H9 (cell line): ENCODE measurements around the gene ADCY4. TPM values are rescaled to one million over a fixed set of nuclear protein-coding genes. Genes with fewer than 3 reads are reported as not detected.
A peak's percentile ranks its signal among the peaks of the same experiment; 100 is the strongest.

ENCODE experiments used
- DNase-seq: peaks from one replicate; pipeline ENCODE4 v3.0.0-alpha.2; 2017
- H2AFZ ChIP-seq: one replicate; pipeline ENCODE4 v1.6.1; 2013; ENCODE audit warnings: mild to moderate bottlenecking, low read length, control low read depth, moderate library complexity
- H2AK5ac ChIP-seq: 2 replicates; pipeline ENCODE4 v1.6.1; 2013; ENCODE audit warnings: low read length, control low read depth, mixed read lengths; ENCODE audit not compliant: insufficient read length
- H2BK120ac ChIP-seq: one replicate; pipeline ENCODE4 v1.6.1; 2013; ENCODE audit warnings: low read depth, mild to moderate bottlenecking, low read length, control low read depth, inconsistent platforms; ENCODE audit not compliant: poor library complexity, severe bottlenecking
- H2BK12ac ChIP-seq: 2 replicates; pipeline ENCODE4 v1.6.1; 2013; ENCODE audit warnings: low read length, control low read depth, mixed read lengths, low read depth; ENCODE audit not compliant: insufficient read length
- H2BK15ac ChIP-seq: 2 replicates; pipeline ENCODE4 v1.6.1; 2013; ENCODE audit warnings: low read depth, low read length, control low read depth
- H2BK20ac ChIP-seq: one replicate; pipeline ENCODE4 v1.6.1; 2013; ENCODE audit warnings: low read depth, mild to moderate bottlenecking, low read length, control low read depth, inconsistent platforms; ENCODE audit not compliant: poor library complexity, severe bottlenecking
- H2BK5ac ChIP-seq: 2 replicates; pipeline ENCODE4 v1.6.1; 2013; ENCODE audit warnings: low read length, control low read depth, mixed read lengths; ENCODE audit not compliant: insufficient read length
- H3K14ac ChIP-seq: 2 replicates; pipeline ENCODE4 v1.6.1; 2013; ENCODE audit warnings: low read length, control low read depth; ENCODE audit not compliant: insufficient read depth
- H3K18ac ChIP-seq: 2 replicates; pipeline ENCODE4 v1.6.1; 2013; ENCODE audit warnings: low read depth, mild to moderate bottlenecking, mixed read lengths, low read length, control low read depth; ENCODE audit not compliant: insufficient read length
- H3K23ac ChIP-seq: 2 replicates; pipeline ENCODE4 v1.6.1; 2013; ENCODE audit warnings: low read length, control low read depth, mixed read lengths, low read depth; ENCODE audit not compliant: insufficient read length
- H3K23me2 ChIP-seq: 2 replicates; pipeline ENCODE4 v1.6.1; 2013; ENCODE audit warnings: low read depth, mild to moderate bottlenecking, mixed read lengths, low read length, control low read depth; ENCODE audit not compliant: insufficient read length, poor library complexity, severe bottlenecking
- H3K27ac ChIP-seq: 2 replicates; pipeline ENCODE4 v1.5.1; 2013; ENCODE audit warnings: low read length, control low read depth, mixed read lengths, low read depth; ENCODE audit not compliant: insufficient read length
- H3K27me3 ChIP-seq: 2 replicates; pipeline ENCODE4 v1.6.1; 2013; ENCODE audit warnings: low read length, control low read depth, inconsistent platforms; ENCODE audit not compliant: insufficient read depth
- H3K4ac ChIP-seq: 2 replicates; pipeline ENCODE4 v1.6.1; 2013; ENCODE audit warnings: low read depth, mild to moderate bottlenecking, control low read depth, inconsistent platforms, low read length, moderate library complexity
- H3K4me1 ChIP-seq: 2 replicates; pipeline ENCODE4 v1.6.1; 2013; ENCODE audit warnings: low read length, control low read depth, inconsistent platforms; ENCODE audit not compliant: insufficient read depth
- H3K4me2 ChIP-seq: 2 replicates; pipeline ENCODE4 v1.6.1; 2013; ENCODE audit warnings: low read length, control low read depth, mixed read lengths; ENCODE audit not compliant: insufficient read length, insufficient read depth
- H3K56ac ChIP-seq: 2 replicates; pipeline ENCODE4 v1.6.1; 2013; ENCODE audit warnings: low read depth, mild to moderate bottlenecking, mixed read lengths, low read length, control low read depth; ENCODE audit not compliant: insufficient read length
- H3K79me1 ChIP-seq: 2 replicates; pipeline ENCODE4 v1.6.1; 2013; ENCODE audit warnings: low read depth, mild to moderate bottlenecking, moderate library complexity, low read length, control low read depth, inconsistent platforms; ENCODE audit not compliant: insufficient read depth, poor library complexity, severe bottlenecking
- H3K79me2 ChIP-seq: 2 replicates; pipeline ENCODE4 v1.6.1; 2013; ENCODE audit warnings: low read length, control low read depth, inconsistent platforms; ENCODE audit not compliant: insufficient read depth
- H3K9ac ChIP-seq: 2 replicates; pipeline ENCODE4 v1.6.1; 2013; ENCODE audit warnings: low read length, control low read depth, mixed read lengths; ENCODE audit not compliant: insufficient read length; ENCODE audit errors: extremely low read depth
- H3K9me3 ChIP-seq: one replicate; pipeline ENCODE4 v1.6.1; 2013; ENCODE audit warnings: low read depth, low read length, inconsistent platforms; ENCODE audit not compliant: control insufficient read depth
- H3T11ph ChIP-seq: one replicate; pipeline ENCODE4 v1.6.1; 2013; ENCODE audit warnings: mild to moderate bottlenecking, low read length, control low read depth, inconsistent platforms
- H4K20me1 ChIP-seq: one replicate; pipeline ENCODE4 v1.6.1; 2013; ENCODE audit not compliant: control insufficient read depth, insufficient read length, insufficient read depth
- H4K5ac ChIP-seq: 2 replicates; pipeline ENCODE4 v1.6.1; 2013; ENCODE audit warnings: low read depth, mild to moderate bottlenecking, mixed read lengths, low read length, control low read depth; ENCODE audit not compliant: insufficient read length
- H4K8ac ChIP-seq: replicated peaks from 2 replicates; pipeline ENCODE4 v1.6.1; 2013; ENCODE audit warnings: low read length, control low read depth, mixed read lengths, low read depth; ENCODE audit not compliant: insufficient read length
- H4K91ac ChIP-seq: 2 replicates; pipeline ENCODE4 v1.6.1; 2013; ENCODE audit warnings: low read depth, mild to moderate bottlenecking, moderate library complexity, mixed read lengths, low read length, control low read depth; ENCODE audit not compliant: insufficient read length
- H3K27ac Mint-ChIP-seq, 3 experiments: 2 replicates in 2 of 3; 3 replicates in 1 of 3; pipeline ENCODE4 v1.8.0; 2020 to 2021; ENCODE audit warnings: mixed read lengths in 3 of 3, mild to moderate bottlenecking in 1 of 3, moderate library complexity in 1 of 3
- H3K27me3 Mint-ChIP-seq: 2 replicates; pipeline ENCODE4 v1.8.0; 2021; ENCODE audit warnings: low read depth, mild to moderate bottlenecking, moderate library complexity, mixed read lengths
- H3K36me3 Mint-ChIP-seq, 3 experiments: 2 replicates in 2 of 3; 3 replicates in 1 of 3; pipeline ENCODE4 v1.8.0; 2020 to 2021; ENCODE audit warnings: low read depth in 3 of 3, mixed read lengths in 3 of 3; ENCODE audit not compliant: insufficient read depth in 1 of 3
- H3K4me1 Mint-ChIP-seq, 2 experiments: 2 replicates each; pipeline ENCODE4 v1.8.0; 2020; ENCODE audit warnings: mixed read lengths in 2 of 2
- H3K4me3 Mint-ChIP-seq, 2 experiments: 2 replicates in 1 of 2; 3 replicates in 1 of 2; pipeline ENCODE4 v1.8.0; 2020 to 2021; ENCODE audit warnings: mild to moderate bottlenecking in 2 of 2, mixed read lengths in 2 of 2, moderate library complexity in 1 of 2
- H3K9me3 Mint-ChIP-seq, 2 experiments: 2 replicates in 1 of 2; 3 replicates in 1 of 2; pipeline ENCODE4 v1.8.0; 2020; ENCODE audit warnings: mild to moderate bottlenecking in 2 of 2, mixed read lengths in 2 of 2, moderate library complexity in 1 of 2
- CTCF ChIP-seq: fragments of 200-600 bp; sonication (generic); conservative IDR thresholded peaks from 3 replicates; pipeline ENCODE4 v1.8.0; 2021; ENCODE audit warnings: antibody characterized with exemption, mild to moderate bottlenecking
- whole genome bisulfite sequencing: extraction: QIAGEN DNeasy Blood & Tissue Kit; methylation state at CpG from one replicate; pipeline ENCODE4 v1.1.7; 2013; ENCODE audit warnings: missing lambda C conversion rate, low lambda C conversion rate, mixed read lengths; ENCODE audit not compliant: insufficient read length; ENCODE audit errors: extremely low coverage; 5-methylcytosine and 5-hydroxymethylcytosine counted together
- total RNA-seq: library from RNA; stranded (reverse); gene quantifications from 2 replicates; pipeline ENCODE4 v1.2.1, GENCODE V29; 2021

ADCY4 gene
- total RNA-seq, 1 experiment from 2014 or later = 0.09 TPM

- no CpG with 5 or more reads among the region's 14 CpGs for WGBS
- Histone ChIP-seq H2AFZ (no peak overlapping the region), H2BK12ac (no peak overlapping the region), H3K14ac (no peak overlapping the region), H2BK120ac (no peak overlapping the region), H3K79me2 (no peaks in the 10 kb centered on the region), H3K4me1 (no peaks in the 10 kb centered on the region; the same call in 1 of the 2 replicates), H3K79me1 (no peaks in the 10 kb centered on the region), H2BK20ac (no peak overlapping the region), H3K4ac (no peak overlapping the region), H3K4me2 (peak overlapping the region; percentile 74), H3K23me2 (peaks cover 19% of the 10 kb centered on the region), H3K56ac (no peak overlapping the region), H4K91ac (no peak overlapping the region), H3K23ac (no peak overlapping the region), H3K9me3 (no peaks in the 10 kb centered on the region), H2BK5ac (no peak overlapping the region), H3K27me3 (peaks cover 59% of the 10 kb centered on the region), H4K5ac (no peak overlapping the region), H3K27ac (no peak overlapping the region), H4K8ac (no peak overlapping the region), H3K18ac (no peak overlapping the region), H3K9ac (no peak overlapping the region), H3T11ph (no peak overlapping the region), H2BK15ac (no peak overlapping the region), H2AK5ac (no peak overlapping the region), H4K20me1 (no peaks in the 10 kb centered on the region)
- Mint-ChIP-seq H3K9me3 (peaks cover 0 to 2% of the 10 kb centered on the region in 2 experiments; a peak in 1 of 5 replicates), H3K4me1 (peaks cover 21 to 25% of the 10 kb centered on the region in 2 experiments), H3K4me3 (peak overlapping the region; percentile 71 to 87; a peak in 4 of 5 replicates), H3K27me3 (peaks cover 98% of the 10 kb centered on the region), H3K36me3 (no peaks in the 10 kb centered on the region; a peak in 1 of 7 replicates), H3K27ac (no peak overlapping the region)
- TF ChIP-seq CTCF = no peak
- DNase-seq = no peak
These were observed 4.0 kb upstream of the ADCY4 start for GRCh38 chr14:24338843-24339242.
